OCI-LY7 (cell line): ENCODE results near the gene FABP6.

ENCODE experiments used
- EZH2phosphoT487 ChIP-seq: fragments of 200-600 bp; sonication (generic); IDR thresholded peaks from 2 replicates; pipeline ENCODE4 v1.6.1; 2018; ENCODE audit warnings: low read depth, borderline replicate concordance, mild to moderate bottlenecking, mixed run types, antibody characterized with exemption, low read length, moderate library complexity, mixed read lengths
- TF ChIP-seq, protein P1 (sequence below): fragments of 200-600 bp; sonication (generic); conservative IDR thresholded peaks from 2 replicates; pipeline ENCODE4 v1.5.1; 2014; ENCODE audit warnings: mild to moderate bottlenecking, antibody characterized with exemption, low read length, moderate library complexity, mixed read lengths

DNA sequence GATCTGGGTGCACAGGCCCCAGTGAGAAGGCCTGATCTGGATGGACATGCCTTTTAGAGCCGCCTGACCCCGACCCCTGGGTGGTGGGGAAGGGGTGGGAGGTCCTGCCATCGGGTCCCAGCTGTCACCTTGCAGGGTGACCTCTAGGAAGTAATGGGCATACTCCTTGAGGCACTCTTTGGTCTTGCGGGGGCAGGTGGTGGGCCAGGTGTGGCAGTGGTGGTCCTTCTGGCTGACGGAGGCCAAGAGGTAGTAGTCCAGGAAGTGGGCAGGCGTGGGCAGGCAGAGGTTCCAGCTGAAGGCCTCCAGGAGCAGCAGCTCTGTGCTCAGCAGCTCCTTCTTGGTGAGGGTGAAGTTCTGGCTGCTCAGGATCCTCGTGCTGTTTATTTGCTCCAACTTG, 30.0 kb downstream of the FABP6 start:
- TF ChIP-seq, protein P1, sequence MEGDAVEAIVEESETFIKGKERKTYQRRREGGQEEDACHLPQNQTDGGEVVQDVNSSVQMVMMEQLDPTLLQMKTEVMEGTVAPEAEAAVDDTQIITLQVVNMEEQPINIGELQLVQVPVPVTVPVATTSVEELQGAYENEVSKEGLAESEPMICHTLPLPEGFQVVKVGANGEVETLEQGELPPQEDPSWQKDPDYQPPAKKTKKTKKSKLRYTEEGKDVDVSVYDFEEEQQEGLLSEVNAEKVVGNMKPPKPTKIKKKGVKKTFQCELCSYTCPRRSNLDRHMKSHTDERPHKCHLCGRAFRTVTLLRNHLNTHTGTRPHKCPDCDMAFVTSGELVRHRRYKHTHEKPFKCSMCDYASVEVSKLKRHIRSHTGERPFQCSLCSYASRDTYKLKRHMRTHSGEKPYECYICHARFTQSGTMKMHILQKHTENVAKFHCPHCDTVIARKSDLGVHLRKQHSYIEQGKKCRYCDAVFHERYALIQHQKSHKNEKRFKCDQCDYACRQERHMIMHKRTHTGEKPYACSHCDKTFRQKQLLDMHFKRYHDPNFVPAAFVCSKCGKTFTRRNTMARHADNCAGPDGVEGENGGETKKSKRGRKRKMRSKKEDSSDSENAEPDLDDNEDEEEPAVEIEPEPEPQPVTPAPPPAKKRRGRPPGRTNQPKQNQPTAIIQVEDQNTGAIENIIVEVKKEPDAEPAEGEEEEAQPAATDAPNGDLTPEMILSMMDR: no peak
- no peak for TF ChIP-seq EZH2phosphoT487
